Cerebellar nuclear complex (tissue), 1 donor: ENCODE results near the gene NME7.
"Not testable (repeated sequence)": the region's sequence is repeated elsewhere in the genome, so short reads cannot be mapped to it uniquely, and the experiment has no call there.

Experiments
- DNase-seq, 2 experiments: peaks; one replicate each; lab custom pipeline; 2025; lab: John Stamatoyannopoulos, UW

The NME7 gene

GRCh38 chr1:169305948-169306347, 61.6 kb downstream of the NME7 start:
- no peak for DNase-seq

GRCh38 chr1:169305356-169305755, 62.2 kb downstream of the NME7 start:
- no peak for DNase-seq

GRCh38 chr1:169300854-169301253, 66.7 kb downstream of the NME7 start:
- DNase-seq, result no peak

GRCh38 chr1:169298441-169298840, 69.2 kb downstream of the NME7 start:
- no peak for DNase-seq

- no peak for DNase-seq
Measured at GRCh38 chr1:169295846-169296245, 71.8 kb downstream of the NME7 start.

- DNase-seq, result no peak
Measured at GRCh38 chr1:169295425-169295824, 72.2 kb downstream of the NME7 start.

GRCh38 chr1:169289016-169289415, 78.6 kb downstream of the NME7 start:
- no peak for DNase-seq

- DNase-seq, result no peak
Measured at GRCh38 chr1:169288011-169288414, 79.6 kb downstream of the NME7 start.

- no peak for DNase-seq
Measured at GRCh38 chr1:169287280-169287679, 80.3 kb downstream of the NME7 start.

GRCh38 chr1:169281562-169281961, 86.0 kb downstream of the NME7 start:
- DNase-seq, result not testable (repeated sequence)

- DNase-seq, result no peak
Measured at GRCh38 chr1:169271098-169271497, 96.5 kb downstream of the NME7 start.

- no peak for DNase-seq
Measured at GRCh38 chr1:169266133-169266532, 101.5 kb downstream of the NME7 start.

- DNase-seq, result no peak
Measured at GRCh38 chr1:169263059-169263458, 104.5 kb downstream of the NME7 start.

GRCh38 chr1:169261884-169262283, 105.7 kb downstream of the NME7 start:
- DNase-seq, result no peak

- DNase-seq, result no peak
Measured at GRCh38 chr1:169260478-169261151, 107.0 kb downstream of the NME7 start.

- DNase-seq, result no peak
Measured at GRCh38 chr1:169259816-169260215, 107.8 kb downstream of the NME7 start.

- DNase-seq, result no peak
Measured at GRCh38 chr1:169250795-169251194, 116.8 kb downstream of the NME7 start.

- no peak for DNase-seq
Measured at GRCh38 chr1:169250022-169250421, 117.6 kb downstream of the NME7 start.

GRCh38 chr1:169249611-169250010, 118.0 kb downstream of the NME7 start:
- no peak for DNase-seq

GRCh38 chr1:169245706-169246105, 121.9 kb downstream of the NME7 start:
- DNase-seq, result no peak

- no peak for DNase-seq
Measured at GRCh38 chr1:169240449-169241232, 127.0 kb downstream of the NME7 start.

- DNase-seq, result no peak
Measured at GRCh38 chr1:169236880-169237279, 130.7 kb downstream of the NME7 start.

- DNase-seq, result no peak
Measured at GRCh38 chr1:169236143-169236542, 131.5 kb downstream of the NME7 start.

GRCh38 chr1:169235568-169235967, 132.0 kb downstream of the NME7 start:
- DNase-seq, result no peak
